ENCODE results near the gene ASF1B.
A peak's percentile ranks its signal among the peaks of the same experiment; 100 is the strongest.

ASF1B gene

DNA sequence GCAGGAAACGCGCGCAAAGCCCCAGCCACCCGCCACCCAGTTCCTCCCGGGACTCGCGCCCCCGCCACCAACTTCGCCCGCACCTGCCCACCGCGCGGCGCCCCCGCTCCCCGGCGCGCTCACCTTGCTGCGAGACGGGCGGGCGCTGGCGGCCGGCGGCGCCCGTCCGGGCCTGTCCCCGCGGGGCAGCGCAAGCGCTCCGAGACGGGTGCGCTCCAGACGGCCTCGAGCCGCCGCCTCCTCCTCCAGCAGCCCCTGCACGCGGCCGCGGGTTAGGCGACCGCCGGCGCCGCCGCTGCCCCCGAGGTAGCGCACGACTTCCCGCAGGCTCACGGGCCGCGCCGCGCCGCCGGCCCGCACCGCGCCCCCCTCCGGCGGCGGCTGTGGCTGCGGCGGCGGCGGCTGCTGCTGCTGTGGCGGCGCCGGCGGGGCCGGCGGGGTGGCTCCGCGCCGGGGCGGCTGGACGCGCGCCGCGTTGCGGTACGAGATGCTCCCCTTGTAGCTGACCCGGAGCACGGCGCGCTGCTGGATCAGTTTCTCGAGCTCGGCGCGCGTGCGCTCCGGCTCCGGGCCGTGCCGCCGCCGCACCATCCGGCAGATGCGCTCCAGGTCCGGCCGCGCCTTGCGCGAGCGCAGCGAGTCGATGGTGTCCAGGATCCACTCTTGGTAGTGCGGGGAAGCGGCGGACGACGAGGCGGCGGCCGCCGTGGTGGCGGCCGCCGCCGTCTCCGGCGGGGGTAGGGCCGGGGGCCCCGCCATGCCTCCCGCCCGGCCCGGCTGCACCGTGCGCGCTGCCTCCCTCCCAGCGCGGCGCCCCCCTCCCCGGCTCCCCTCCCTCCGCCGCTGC, 46.5 kb downstream of the ASF1B start:
- H3K36me3 ChIP-seq: peaks cover 0 to 15% (median 11%) of the 10 kb centered on the region in 3 donors
- H3K9me3 ChIP-seq: peaks cover 0 to 8% (median 0%) of the 10 kb centered on the region in 3 donors
- H3K27ac ChIP-seq: peak overlapping the region; percentile 94 to 99
- H3K27me3 ChIP-seq: no peaks in the 10 kb centered on the region
- DNase-seq: peak; percentile 47 to 71
- TF ChIP-seq, protein P1, sequence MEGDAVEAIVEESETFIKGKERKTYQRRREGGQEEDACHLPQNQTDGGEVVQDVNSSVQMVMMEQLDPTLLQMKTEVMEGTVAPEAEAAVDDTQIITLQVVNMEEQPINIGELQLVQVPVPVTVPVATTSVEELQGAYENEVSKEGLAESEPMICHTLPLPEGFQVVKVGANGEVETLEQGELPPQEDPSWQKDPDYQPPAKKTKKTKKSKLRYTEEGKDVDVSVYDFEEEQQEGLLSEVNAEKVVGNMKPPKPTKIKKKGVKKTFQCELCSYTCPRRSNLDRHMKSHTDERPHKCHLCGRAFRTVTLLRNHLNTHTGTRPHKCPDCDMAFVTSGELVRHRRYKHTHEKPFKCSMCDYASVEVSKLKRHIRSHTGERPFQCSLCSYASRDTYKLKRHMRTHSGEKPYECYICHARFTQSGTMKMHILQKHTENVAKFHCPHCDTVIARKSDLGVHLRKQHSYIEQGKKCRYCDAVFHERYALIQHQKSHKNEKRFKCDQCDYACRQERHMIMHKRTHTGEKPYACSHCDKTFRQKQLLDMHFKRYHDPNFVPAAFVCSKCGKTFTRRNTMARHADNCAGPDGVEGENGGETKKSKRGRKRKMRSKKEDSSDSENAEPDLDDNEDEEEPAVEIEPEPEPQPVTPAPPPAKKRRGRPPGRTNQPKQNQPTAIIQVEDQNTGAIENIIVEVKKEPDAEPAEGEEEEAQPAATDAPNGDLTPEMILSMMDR (IDR thresholded peaks at IDR 0.05): peak in 1 of 2 experiments; percentile 37
- intact Hi-C loops (cut with DNase I; ENCODE audit: low total_unique reads): no loop called here
- H3K4me3 ChIP-seq: peak overlapping the region; percentile 71 to 86
- H3K4me1 ChIP-seq: peaks cover 0 to 20% (median 15%) of the 10 kb centered on the region in 4 donors

DNA sequence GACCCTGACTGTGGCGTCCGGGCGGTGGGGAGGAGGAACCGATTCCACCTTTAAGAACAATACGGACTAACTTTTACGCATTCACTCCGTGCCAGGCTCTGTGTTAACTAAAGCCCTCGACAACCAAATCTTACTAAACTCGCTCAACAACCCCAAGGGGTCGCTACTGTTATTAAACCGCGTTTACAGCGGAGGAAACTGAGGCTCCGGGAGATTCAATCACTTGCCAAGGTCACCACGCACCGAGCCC, 47.1 kb downstream of the ASF1B start:
- Histone ChIP-seq H3K36me3 (peaks cover 0 to 15% (median 11%) of the 10 kb centered on the region in 3 donors), H3K4me1 (peaks cover 0 to 20% (median 15%) of the 10 kb centered on the region in 4 donors), H3K9me3 (peaks cover 0 to 8% (median 0%) of the 10 kb centered on the region in 3 donors), H3K4me3 (peak overlapping the region; percentile 71 to 86), H3K27ac (peak overlapping the region; percentile 94 to 99), H3K27me3 (no peaks in the 10 kb centered on the region)
- DNase-seq: no peak
- TF ChIP-seq, protein P1 (IDR thresholded peaks at IDR 0.05): no peak
- intact Hi-C loops (cut with DNase I; ENCODE audit: low total_unique reads): no loop called here

DNA sequence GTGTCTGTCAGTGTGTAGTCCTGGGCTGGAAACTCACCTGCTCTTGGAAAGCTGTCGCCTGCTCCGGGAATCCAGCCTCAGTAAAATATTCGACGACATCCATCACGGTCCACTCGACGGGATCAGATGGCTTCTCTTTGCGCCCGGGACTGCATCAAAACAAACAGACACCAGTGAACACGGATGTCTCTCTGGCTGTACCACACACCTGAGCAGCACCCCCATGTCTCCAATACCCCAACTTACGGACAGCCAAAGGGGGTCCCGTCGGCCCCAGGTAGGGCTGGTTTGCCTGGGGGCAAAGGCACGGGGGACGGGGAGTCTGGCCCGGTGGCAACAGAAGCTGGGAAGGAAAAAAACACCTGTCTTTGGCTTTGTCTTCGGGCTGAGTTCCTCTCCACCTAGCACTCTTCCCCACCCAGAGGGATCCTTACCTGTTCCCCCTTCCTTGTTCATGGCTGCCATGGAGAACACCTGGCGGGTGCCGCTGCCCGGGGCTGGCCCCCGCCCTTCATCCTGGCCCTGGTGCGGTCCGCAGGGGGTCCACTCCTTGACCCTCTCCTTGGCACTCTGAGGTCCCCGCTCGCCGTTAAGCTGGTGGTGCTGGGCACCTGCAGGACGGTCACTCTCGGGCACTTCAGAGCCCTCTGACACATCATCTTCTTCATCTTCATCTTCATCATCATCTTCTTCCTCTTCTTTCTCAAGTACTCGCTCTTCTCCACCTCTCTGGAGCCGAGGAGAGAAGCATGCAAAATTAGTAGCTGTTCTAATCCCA, 47.6 kb downstream of the ASF1B start:
- peak overlapping the region; percentile 94 to 99 for H3K27ac ChIP-seq
- peaks cover 0 to 15% (median 11%) of the 10 kb centered on the region in 3 donors for H3K36me3 ChIP-seq
- H3K4me1 ChIP-seq: peaks cover 0 to 21% (median 16%) of the 10 kb centered on the region in 4 donors
- no peaks in the 10 kb centered on the region for H3K27me3 ChIP-seq
- intact Hi-C loops (cut with DNase I; ENCODE audit: low total_unique reads): no loop called here
- no peak for DNase-seq
- H3K9me3 ChIP-seq: peaks cover 0 to 8% (median 0%) of the 10 kb centered on the region in 3 donors
- TF ChIP-seq, protein P1 (IDR thresholded peaks at IDR 0.05): no peak
- peak overlapping the region; percentile 71 to 86 for H3K4me3 ChIP-seq

DNA sequence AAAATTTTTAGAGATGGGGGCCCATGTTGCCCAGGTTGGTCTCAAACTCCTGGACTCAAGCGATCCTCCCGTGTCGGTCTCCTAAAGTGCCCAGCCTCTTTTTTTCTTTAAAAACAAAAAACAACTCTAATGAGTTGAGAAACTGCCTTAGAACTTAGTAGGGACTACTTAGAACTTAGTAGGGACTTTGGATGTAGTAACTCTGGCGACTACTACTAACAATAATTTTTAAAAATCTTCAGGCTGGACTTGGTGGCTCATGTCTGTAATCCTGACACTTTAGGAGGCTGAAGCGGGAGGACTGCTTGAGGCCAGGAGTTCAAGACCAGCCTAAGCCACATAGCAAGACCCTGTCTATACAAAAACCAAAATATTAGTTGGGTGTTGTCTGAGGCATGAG, 50.3 kb downstream of the ASF1B start:
- intact Hi-C loops (cut with DNase I; ENCODE audit: low total_unique reads): no loop called here
- TF ChIP-seq, protein P1 (IDR thresholded peaks at IDR 0.05): no peak
- H3K4me3 ChIP-seq: no peak overlapping the region

DNA sequence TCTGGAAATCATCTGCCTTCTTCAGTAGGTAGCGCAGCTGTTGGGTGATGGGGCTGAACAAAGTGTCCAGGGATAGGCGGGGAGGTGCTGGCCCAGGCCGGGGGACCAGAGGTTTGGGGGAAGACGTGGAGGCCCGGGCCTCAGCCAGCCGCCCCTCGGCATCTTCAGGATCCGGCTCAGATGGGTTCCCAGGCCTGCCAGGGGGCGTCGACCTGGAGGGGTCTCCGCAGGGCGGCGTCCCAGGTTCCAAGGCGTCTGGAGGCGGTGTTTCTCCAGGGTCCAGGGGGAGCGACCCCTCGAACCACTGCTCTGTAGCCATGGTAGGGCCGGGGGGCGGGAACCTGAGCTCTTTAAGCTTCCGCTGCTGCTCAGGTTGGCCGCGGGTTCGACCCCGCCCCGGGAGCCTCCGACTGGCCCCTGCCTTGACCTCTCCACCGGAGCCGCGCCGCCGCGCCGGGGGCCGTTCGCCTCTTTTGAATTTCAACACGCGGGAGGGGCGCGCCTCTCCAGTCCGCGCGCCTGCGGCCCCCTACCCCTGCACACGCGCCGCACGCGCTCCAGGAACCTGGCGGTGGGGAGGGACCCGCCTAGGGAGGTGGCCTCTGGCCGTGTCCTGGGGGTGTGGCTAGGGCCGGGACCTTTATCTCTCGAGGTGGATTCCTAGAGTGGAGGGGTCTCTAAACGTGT, 50.9 kb downstream of the ASF1B start, which contains the start of gene C19orf67:
C19orf67 (minus strand) TSS at position 475 of the 687 bp plus-strand sequence; CDS start at position 319, 156 bp downstream.
- Histone ChIP-seq H3K36me3 (peaks cover 0 to 12% (median 11%) of the 10 kb centered on the region in 3 donors), H3K9me3 (no peaks in the 10 kb centered on the region), H3K4me3 (no peak within 1 kb of the TSS), H3K27me3 (no peaks in the 10 kb centered on the region), H3K27ac (no peak within 1 kb of the TSS), H3K4me1 (peaks cover 0 to 32% (median 24%) of the 10 kb centered on the region in 4 donors)
- TF ChIP-seq, protein P1 (IDR thresholded peaks at IDR 0.05): no peak
- intact Hi-C loops (cut with DNase I; ENCODE audit: low total_unique reads): no loop called here
- no peak for DNase-seq

More for the DNA sequence above, 50.3 kb downstream of the ASF1B start:
- Histone ChIP-seq H3K36me3 (peaks cover 0 to 12% (median 11%) of the 10 kb centered on the region in 3 donors), H3K4me1 (peaks cover 0 to 26% (median 19%) of the 10 kb centered on the region in 4 donors), H3K9me3 (no peaks in the 10 kb centered on the region), H3K27ac (no peak overlapping the region), H3K27me3 (no peaks in the 10 kb centered on the region)
- DNase-seq: no peak

Data from tibial artery (tissue), 4 donors.